Fibroblast of mammary gland (primary cell): ENCODE data around the gene EXOC8.

Experiments used
- DNase-seq: peaks from one replicate; pipeline ENCODE4 v3.0.0-alpha.2; 2010; ENCODE audit warnings: low read depth
- H3K4me3 ChIP-seq: 2 replicates; pipeline ENCODE4 v1.5.1; 2011; ENCODE audit warnings: low read depth, mild to moderate bottlenecking, low read length, moderate library complexity; ENCODE audit not compliant: control insufficient read depth
- CTCF ChIP-seq: conservative IDR thresholded peaks from 2 replicates; pipeline ENCODE4 v1.5.1; 2011; ENCODE audit warnings: low read depth, low read length, inconsistent platforms; ENCODE audit not compliant: control insufficient read depth, insufficient read depth

Gene EXOC8

DNA sequence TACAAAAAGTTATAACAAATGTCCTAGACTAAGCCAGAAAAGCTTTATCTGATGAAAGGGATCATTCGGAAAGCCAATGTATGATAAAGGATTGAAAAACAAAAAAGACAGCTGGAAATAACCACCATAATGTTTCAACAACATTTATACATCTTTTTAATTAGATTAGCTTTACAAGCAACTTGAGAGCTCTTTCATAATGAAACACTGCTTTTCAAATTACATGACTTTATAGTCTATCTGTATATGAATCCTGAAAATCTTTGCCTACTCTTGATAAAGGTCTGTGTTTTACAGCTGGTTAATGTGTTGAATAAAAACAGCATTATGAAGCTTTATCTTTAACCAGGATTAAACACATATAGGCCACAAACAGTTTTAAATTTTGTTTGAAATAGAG is 26.0 kb upstream of the EXOC8 start:
- H3K4me3 ChIP-seq = no peak overlapping the region
- DNase-seq = no peak
- TF ChIP-seq CTCF = no peak

DNA sequence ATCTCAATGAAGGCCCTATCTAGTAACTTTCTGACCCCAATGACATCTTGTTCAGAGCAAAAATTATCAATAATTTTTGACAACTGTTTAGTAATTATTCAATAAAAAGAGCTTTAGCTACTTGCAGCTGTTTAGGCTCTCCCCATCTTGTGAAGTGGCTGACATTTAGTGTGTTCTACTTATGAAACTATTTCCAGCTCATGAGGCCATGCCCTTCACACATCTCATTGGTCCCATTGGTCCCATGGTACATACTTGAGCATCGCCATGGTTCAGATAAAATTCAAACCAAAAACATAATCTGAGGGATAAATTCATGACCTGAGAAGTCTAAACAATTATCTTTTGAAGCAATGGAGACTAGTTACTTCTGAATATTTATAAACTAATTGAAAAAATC is 24.7 kb upstream of the EXOC8 start:
- no peak overlapping the region for H3K4me3 ChIP-seq
- no peak for TF ChIP-seq CTCF
- DNase-seq = no peak

DNA sequence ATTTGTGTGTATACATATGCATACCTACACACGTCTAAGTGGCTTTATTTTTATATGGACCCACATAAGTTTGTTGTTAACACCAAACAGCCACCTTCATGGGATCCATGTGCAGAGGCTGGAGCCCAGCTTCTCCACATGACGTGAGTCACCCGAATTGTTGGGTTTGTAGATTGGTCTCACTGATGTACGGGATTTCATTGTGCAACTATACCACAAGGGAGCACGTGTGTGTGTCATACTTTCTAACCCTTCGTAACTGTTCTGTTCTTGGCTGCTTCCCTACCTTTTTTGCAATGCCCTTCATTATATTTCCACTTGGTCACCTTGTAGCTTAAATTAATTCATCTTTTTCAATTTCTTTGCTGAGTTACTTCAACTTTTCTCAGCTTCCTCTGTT is 21.5 kb upstream of the EXOC8 start:
- DNase-seq = peak; percentile 99

DNA sequence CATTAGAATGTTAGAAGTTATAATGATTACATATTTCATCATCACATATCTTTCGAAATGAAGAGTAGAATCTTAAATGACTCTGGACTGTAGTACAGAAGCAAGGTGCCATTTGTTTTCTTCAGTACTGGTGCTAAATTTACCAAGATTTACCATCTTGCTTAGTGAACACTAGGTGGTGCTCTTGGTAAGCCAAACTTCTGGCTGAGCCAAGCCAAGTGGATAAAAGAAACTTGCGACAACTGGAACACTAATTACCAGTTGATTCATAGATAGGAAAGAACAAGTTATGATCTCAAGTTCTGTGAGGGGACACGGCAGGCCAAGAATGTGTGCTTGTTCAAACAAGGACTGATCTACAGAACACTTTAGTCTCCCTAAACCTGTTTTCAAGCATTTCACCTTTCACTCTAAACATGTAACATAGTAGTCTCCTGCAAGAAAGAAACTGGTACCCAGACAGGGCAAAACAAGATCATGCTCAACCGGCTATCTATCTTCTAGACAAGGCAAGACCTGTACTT is 20.2 kb upstream of the EXOC8 start:
- TF ChIP-seq CTCF = peak; percentile 85
- DNase-seq = peak; percentile 88
- H3K4me3 ChIP-seq = no peak overlapping the region

More for the DNA sequence above, 21.5 kb upstream of the EXOC8 start:
- H3K4me3 ChIP-seq = no peak overlapping the region
- no peak for TF ChIP-seq CTCF

DNA sequence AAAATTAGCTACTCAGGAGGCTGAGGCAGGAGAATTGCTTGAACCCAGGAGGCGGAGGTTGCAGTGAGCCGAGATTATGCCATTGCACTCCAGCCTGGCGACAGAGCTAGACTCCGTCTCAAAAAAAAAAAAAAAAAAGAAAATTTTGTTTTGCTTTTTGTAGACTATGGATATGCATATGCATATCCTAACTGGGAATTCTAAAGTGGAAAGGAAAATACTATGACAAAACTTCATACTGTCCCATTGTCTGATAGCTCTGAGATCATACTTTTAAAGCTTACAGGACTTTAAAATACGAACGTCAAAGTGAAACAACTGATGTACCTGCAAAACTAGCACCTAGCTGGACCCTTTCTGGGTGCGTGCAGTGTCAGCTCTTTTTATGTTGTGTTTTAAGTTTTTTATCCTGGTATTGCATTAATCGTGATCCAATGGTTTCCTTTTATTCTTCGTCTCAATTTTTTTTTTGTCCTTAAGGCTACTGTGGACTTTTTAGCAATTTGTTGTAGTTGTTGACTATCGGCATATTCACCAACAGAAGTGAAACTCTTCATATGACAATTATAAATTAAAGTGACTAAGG is 19.6 kb upstream of the EXOC8 start:
- no peak for TF ChIP-seq CTCF
- no peak overlapping the region for H3K4me3 ChIP-seq
- no peak for DNase-seq

DNA sequence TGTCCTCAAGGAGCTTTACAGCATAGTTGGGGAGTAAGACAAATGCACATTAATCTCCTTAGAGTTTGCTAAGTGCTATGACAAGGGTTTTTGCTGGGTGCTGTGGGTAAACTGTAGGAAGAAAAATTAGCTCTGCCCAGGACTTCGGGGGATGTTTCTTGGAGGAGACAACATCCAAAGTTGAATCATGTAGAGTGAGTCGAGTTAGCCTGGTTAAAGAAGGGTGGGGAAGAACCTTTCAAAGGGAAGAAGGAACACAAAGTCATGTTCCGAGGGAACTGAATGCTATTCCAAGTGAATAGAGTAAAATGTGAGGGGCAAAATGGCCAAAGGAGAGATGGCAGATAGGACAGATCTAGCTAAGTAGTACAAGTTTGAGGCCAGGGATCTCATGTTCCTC is 17.5 kb upstream of the EXOC8 start:
- no peak for TF ChIP-seq CTCF
- DNase-seq = no peak
- no peak overlapping the region for H3K4me3 ChIP-seq

DNA sequence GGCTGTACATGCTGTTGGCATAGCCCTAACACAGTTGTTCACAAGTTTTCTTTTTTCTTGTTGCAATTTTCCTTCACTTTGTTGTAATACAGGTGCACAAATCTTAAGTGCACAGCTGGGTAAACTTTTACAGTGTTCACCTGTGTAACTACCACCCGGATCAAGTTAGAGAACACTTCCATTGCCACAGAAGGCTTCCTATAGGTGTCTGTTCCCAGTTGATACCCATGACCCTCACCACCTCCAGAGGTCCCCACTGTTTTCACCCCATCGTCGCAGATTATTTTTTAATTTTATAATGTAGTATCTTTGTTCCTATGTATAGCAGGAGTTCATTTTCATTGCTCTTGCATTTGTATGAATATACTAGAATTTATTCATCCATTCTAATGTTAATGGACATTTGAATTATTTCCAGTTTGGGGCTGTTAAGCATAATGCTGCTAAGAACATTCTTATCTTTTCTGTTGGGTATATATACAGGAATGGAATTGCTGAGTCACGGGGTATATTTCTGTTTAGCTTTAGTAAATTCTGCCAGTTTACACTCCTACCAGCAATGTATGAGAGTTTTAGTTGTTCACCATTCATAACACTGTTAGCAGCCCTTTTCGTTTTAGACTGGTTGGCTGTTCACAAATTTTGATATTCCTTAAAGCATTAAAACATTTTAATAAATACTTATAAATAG is 16.8 kb upstream of the EXOC8 start:
- H3K4me3 ChIP-seq = no peak overlapping the region

More for the DNA sequence above, 16.8 kb upstream of the EXOC8 start:
- no peak for DNase-seq
- TF ChIP-seq CTCF = no peak
